Natural killer cell (primary cell): ENCODE data around the gene RAB18. TPM values are rescaled to one million over a fixed set of nuclear protein-coding genes. Genes with fewer than 3 reads are reported as not detected.
"Not testable (repeated sequence)": the region's sequence is repeated elsewhere in the genome, so short reads cannot be mapped to it uniquely, and the experiment has no call there.

ENCODE experiments used
- ATAC-seq, 3 donors: fragments of 150-1000 bp in 2 of 3; fragments of 200-7000 bp in 1 of 3; cut with Tn5 transposase; 1 replicate in 1 of 3; 2 replicates in 2 of 3; pipeline ENCODE4 v1.10.0; 2021; ENCODE audit warnings: mild to moderate bottlenecking in 2 of 3, moderate library complexity in 2 of 3
- DNase-seq, 2 donors: peaks; one replicate each; pipeline versions ENCODE4 v3.0.0 to v3.0.0-alpha.2; 2013 to 2021; ENCODE audit warnings: mixed read lengths in 1 of 2
- H3K27ac ChIP-seq: one replicate; pipeline ENCODE4 v1.5.1; 2013; ENCODE audit warnings: mild to moderate bottlenecking, low read length
- H3K27me3 ChIP-seq: one replicate; pipeline ENCODE4 v1.6.1; 2013; ENCODE audit warnings: low read length; ENCODE audit not compliant: control insufficient read depth, insufficient read depth
- H3K36me3 ChIP-seq: one replicate; pipeline ENCODE4 v1.6.1; 2013; ENCODE audit warnings: low read length; ENCODE audit not compliant: control insufficient read depth, insufficient read depth
- H3K4me1 ChIP-seq: one replicate; pipeline ENCODE4 v1.6.1; 2013; ENCODE audit warnings: low read length; ENCODE audit not compliant: control insufficient read depth, insufficient read depth
- H3K4me3 ChIP-seq: one replicate; pipeline ENCODE4 v1.5.1; 2013; ENCODE audit warnings: low read length
- H3K9me3 ChIP-seq: one replicate; pipeline ENCODE4 v1.6.1; 2013; ENCODE audit warnings: low read length; ENCODE audit not compliant: control insufficient read depth, insufficient read depth
- H3K27ac Mint-ChIP-seq, 2 donors: one replicate each; pipeline ENCODE4 v1.8.0; 2022; ENCODE audit warnings: mild to moderate bottlenecking in 2 of 2, mixed read lengths in 2 of 2, moderate library complexity in 1 of 2
- H3K27me3 Mint-ChIP-seq, 2 donors: one replicate each; pipeline ENCODE4 v1.8.0; 2022; ENCODE audit warnings: low read depth in 2 of 2, mixed read lengths in 2 of 2
- H3K36me3 Mint-ChIP-seq: one replicate; pipeline ENCODE4 v1.8.0; 2022; ENCODE audit warnings: mixed read lengths
- H3K4me1 Mint-ChIP-seq, 2 donors: one replicate each; pipeline ENCODE4 v1.8.0; 2022; ENCODE audit warnings: mixed read lengths in 2 of 2
- H3K4me3 Mint-ChIP-seq: one replicate; pipeline ENCODE4 v1.8.0; 2022; ENCODE audit warnings: mild to moderate bottlenecking, moderate library complexity, mixed read lengths
- H3K9me3 Mint-ChIP-seq, 2 donors: one replicate each; pipeline ENCODE4 v1.8.0; 2022; ENCODE audit warnings: mixed read lengths in 2 of 2
- CTCF ChIP-seq: fragments of 200-600 bp; IDR thresholded peaks from one replicate; pipeline ENCODE4 v1.8.0; 2022; ENCODE audit warnings: antibody characterized with exemption
- WGBS: methylation state at CpG from one replicate; pipeline ENCODE4 v1.1.7; 2013; ENCODE audit warnings: missing lambda C conversion rate; ENCODE audit not compliant: insufficient coverage; 5-methylcytosine and 5-hydroxymethylcytosine counted together
- intact Hi-C: fragments of 100-400 bp; cut with micrococcal nuclease; formaldehyde crosslinking; loops from one replicate; pipeline ENCODE4 v1.14.2; 2022
- total RNA-seq, 4 donors: library from RNA; stranded (reverse); fragments of 120-200 nt in 1 of 4; gene quantifications; one replicate each; pipeline versions ENCODE4 v1.2.3 to v1.2.4, GENCODE V29; 2013 to 2022

RAB18 gene
- total RNA-seq, 3 donors from 2014 or later (not counting 1 experiment from before 2014, with no cell fraction given), result 122 to 132 (median 122) TPM

GRCh38 chr10:27500886-27501285 is 3.2 kb upstream of the RAB18 start:
- H3K36me3 Mint-ChIP-seq, result no peaks in the 10 kb centered on the region
- Histone ChIP-seq H3K36me3 (no peaks in the 10 kb centered on the region), H3K9me3 (no peaks in the 10 kb centered on the region), H3K27me3 (no peaks in the 10 kb centered on the region), H3K27ac (no peak overlapping the region), H3K4me1 (peaks cover 15% of the 10 kb centered on the region), H3K4me3 (no peak overlapping the region)
- no peak overlapping the region for H3K27ac Mint-ChIP-seq
- 97% methylated on average over 5 of the region's 5 CpGs for WGBS
- peaks cover 20 to 34% of the 10 kb centered on the region in 2 donors for H3K27me3 Mint-ChIP-seq
- DNase-seq (no peak), ATAC-seq (no peak)
- H3K4me1 Mint-ChIP-seq, result peaks cover 21 to 23% of the 10 kb centered on the region in 2 donors
- no peaks in the 10 kb centered on the region for H3K9me3 Mint-ChIP-seq
- H3K4me3 Mint-ChIP-seq, result no peak overlapping the region
- no peak for TF ChIP-seq CTCF
- intact Hi-C loops, result loop anchor here (5.0 kb wide), 1 partner anchor 259 kb away; the partner anchor contains the start of gene ACBD5

GRCh38 chr10:27503498-27504006 is 552 bp upstream of the RAB18 start:
- Histone ChIP-seq H3K27me3 (no peaks in the 10 kb centered on the region), H3K27ac (peak overlapping the region; percentile 85), H3K4me1 (peaks cover 19% of the 10 kb centered on the region), H3K4me3 (peak overlapping the region; percentile 73), H3K9me3 (no peaks in the 10 kb centered on the region), H3K36me3 (no peaks in the 10 kb centered on the region)
- peak in 1 of 2 donors; percentile 49 for DNase-seq
- H3K27me3 Mint-ChIP-seq, result peaks cover 17% of the 10 kb centered on the region in 2 donors
- H3K9me3 Mint-ChIP-seq, result no peaks in the 10 kb centered on the region
- peak overlapping the region; percentile 100 for H3K4me3 Mint-ChIP-seq
- no peak for TF ChIP-seq CTCF
- no peak for ATAC-seq
- 43% methylated on average over 4 of the region's 4 CpGs for WGBS
- H3K36me3 Mint-ChIP-seq, result no peaks in the 10 kb centered on the region
- peaks cover 43 to 49% of the 10 kb centered on the region in 2 donors for H3K4me1 Mint-ChIP-seq
- H3K27ac Mint-ChIP-seq, result peak overlapping the region; percentile 98 to 100
- intact Hi-C loops, result loop anchor here (1.0 to 5.0 kb wide), 2 partner anchors 261 to 800 kb away; partner anchors contain the start of genes ACBD5 and MPP7

DNA sequence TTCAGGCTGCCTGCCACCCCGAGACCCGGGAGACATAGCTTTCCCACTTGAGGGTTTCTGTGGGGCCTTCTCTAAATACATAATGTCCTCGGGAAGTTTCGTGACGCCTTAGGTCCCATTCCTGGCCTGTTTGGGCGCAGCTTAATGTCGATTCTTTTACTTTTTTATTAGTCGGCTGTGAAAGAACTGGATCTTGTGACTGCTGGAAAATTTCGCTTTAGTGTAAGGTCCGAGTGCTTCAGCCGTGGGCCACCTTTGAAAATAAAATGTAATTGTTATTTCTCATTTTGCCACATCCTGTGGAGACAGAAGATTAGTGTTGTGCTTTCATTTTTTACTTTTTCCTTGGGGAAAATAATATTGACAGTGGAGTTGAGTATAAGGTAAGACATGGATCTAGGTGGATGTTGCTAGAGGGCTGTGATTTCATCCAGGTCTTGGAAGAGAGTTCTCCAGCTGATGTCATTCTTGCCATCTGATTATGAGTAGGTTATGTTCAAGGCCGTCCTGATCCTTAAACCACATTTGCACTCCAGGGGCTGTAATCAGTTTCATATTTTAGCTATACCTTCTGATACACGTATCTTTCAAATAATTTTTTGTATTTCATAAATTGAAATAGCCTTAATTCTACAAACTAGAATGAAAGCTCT is 830 bp downstream of the RAB18 start:
- intact Hi-C loops, result loop anchor here (1.0 to 5.0 kb wide), 2 partner anchors 263 to 798 kb away; partner anchors contain the start of genes ACBD5 and MPP7

GRCh38 chr10:27505537-27505936 is 1.4 kb downstream of the RAB18 start:
- Histone ChIP-seq H3K4me1 (peaks cover 19% of the 10 kb centered on the region), H3K36me3 (peaks cover 11% of the 10 kb centered on the region)
- H3K27me3 ChIP-seq, H3K9me3 ChIP-seq, ATAC-seq, intact Hi-C loops, H3K9me3 Mint-ChIP-seq, H3K27ac ChIP-seq, DNase-seq, H3K36me3 Mint-ChIP-seq, H3K4me3 ChIP-seq: not testable (repeated sequence)
- H3K4me3 Mint-ChIP-seq, result peak overlapping the region; percentile 67
- WGBS, result 92% methylated on average over 15 of the region's 15 CpGs
- H3K4me1 Mint-ChIP-seq, result peaks cover 61 to 69% of the 10 kb centered on the region in 2 donors
- peaks cover 10 to 15% of the 10 kb centered on the region in 2 donors for H3K27me3 Mint-ChIP-seq
- peak overlapping the region; percentile 98 to 100 for H3K27ac Mint-ChIP-seq

More for the DNA sequence above, 830 bp downstream of the RAB18 start:
- DNase-seq (no peak), ATAC-seq (no peak)
- Mint-ChIP-seq H3K9me3 (no peaks in the 10 kb centered on the region), H3K4me1 (peaks cover 55 to 63% of the 10 kb centered on the region in 2 donors), H3K4me3 (peak overlapping the region; percentile 100), H3K36me3 (no peaks in the 10 kb centered on the region), H3K27me3 (peaks cover 10 to 17% of the 10 kb centered on the region in 2 donors), H3K27ac (peak overlapping the region; percentile 98 to 100)
- WGBS, result under 1% methylated on average over 11 of the region's 13 CpGs
- Histone ChIP-seq H3K36me3 (peaks cover 5% of the 10 kb centered on the region), H3K4me1 (peaks cover 19% of the 10 kb centered on the region), H3K4me3 (peak overlapping the region; percentile 73), H3K27ac (peak overlapping the region; percentile 85), H3K9me3 (no peaks in the 10 kb centered on the region), H3K27me3 (no peaks in the 10 kb centered on the region)
- TF ChIP-seq CTCF, result no peak
